Muscle of leg (tissue), 11 donors: ENCODE results near the gene CNPY1. TPM values are rescaled to one million over a fixed set of nuclear protein-coding genes. Genes with fewer than 3 reads are reported as not detected.

Experiments used
- DNase-seq: peaks from one replicate; pipeline ENCODE4 v3.0.0; 2013
- H3K27ac ChIP-seq: one replicate; pipeline ENCODE4 v1.5.1; 2013; ENCODE audit warnings: mild to moderate bottlenecking, low read length, control low read depth
- H3K27me3 ChIP-seq: one replicate; pipeline ENCODE4 v1.6.1; 2013; ENCODE audit warnings: low read length; ENCODE audit not compliant: control insufficient read depth, insufficient read depth
- H3K36me3 ChIP-seq: one replicate; pipeline ENCODE4 v1.6.1; 2013; ENCODE audit warnings: low read length; ENCODE audit not compliant: control insufficient read depth, insufficient read depth
- H3K4me1 ChIP-seq: one replicate; pipeline ENCODE4 v1.6.1; 2013; ENCODE audit warnings: low read length; ENCODE audit not compliant: control insufficient read depth, insufficient read depth
- H3K4me3 ChIP-seq: one replicate; pipeline ENCODE4 v1.5.1; 2013; ENCODE audit warnings: low read length, control low read depth
- H3K9me3 ChIP-seq: replicated peaks from 2 replicates; pipeline ENCODE4 v1.6.1; 2013; ENCODE audit warnings: low read depth, low read length; ENCODE audit not compliant: control insufficient read depth
- WGBS: methylation state at CpG from one replicate; pipeline ENCODE4 v1.1.5; 2013; ENCODE audit warnings: missing lambda C conversion rate; ENCODE audit not compliant: insufficient coverage; 5-methylcytosine and 5-hydroxymethylcytosine counted together
- polyA plus RNA-seq, 8 donors: library from polyadenylated mRNA; unstranded; fragments of 120-200 nt; gene quantifications; one replicate each; pipeline versions ENCODE4 v1.2.1 to v1.2.3, GENCODE V29; 2013; ENCODE audit warnings: inconsistent platforms in 1 of 8, low replicate concordance in 1 of 8; ENCODE audit not compliant: insufficient read length in 8 of 8, insufficient read depth in 1 of 8
- total RNA-seq: library from RNA; stranded (reverse); fragments of 120-200 nt; gene quantifications from one replicate; pipeline ENCODE4 v1.2.4, GENCODE V29; 2013

CNPY1 gene
- total and polyA plus RNA-seq, 9 donors: 0.11 to 0.44 (median 0.18) TPM; not detected in 6

DNA sequence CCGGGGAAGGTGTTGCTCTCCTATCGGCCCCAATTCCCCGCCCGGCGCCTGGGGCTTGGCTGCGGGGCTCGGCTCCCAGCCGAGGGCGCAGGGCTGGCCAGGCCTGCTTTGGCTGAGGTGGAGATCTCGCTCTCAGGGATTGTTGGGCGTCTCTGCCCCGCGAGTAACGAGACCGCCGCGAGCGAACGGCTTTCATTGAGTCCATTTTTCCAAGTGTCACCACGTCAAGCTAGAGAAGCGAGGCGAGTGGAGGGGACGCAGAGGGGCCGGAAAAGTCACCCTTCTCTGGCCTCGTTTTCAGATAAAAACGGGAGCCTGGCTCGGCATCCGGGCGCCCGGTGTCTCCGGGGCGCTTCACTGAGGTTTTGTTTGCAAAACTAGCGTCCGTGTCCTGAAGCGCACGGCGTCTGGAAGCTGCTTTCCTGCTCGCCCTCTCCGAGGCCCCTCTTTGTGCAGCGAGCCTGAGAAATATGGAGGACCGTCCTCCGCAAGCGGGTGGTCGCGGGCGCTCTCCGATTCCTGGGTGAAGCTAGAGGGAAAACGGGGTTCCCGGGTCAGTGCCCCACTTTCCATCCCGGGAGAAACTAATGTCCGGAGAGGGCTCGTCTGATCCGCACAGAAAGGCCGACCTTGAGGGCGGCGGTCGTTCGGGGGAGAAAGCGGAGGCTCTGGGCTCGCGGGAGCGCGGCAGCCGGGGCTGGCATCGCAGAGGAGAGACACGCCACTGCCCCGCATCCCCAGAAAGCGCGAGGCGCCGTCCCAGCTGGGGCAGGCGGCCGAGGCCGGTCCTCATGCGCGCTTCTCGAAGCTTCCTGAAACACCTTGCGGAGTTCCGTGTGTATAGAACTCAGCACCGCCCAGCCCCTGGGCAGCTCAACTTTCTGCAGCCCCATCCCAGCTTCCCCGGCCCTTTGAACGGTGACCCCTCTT, 91.9 kb downstream of the CNPY1 start:
- Histone ChIP-seq H3K4me3 (no peak overlapping the region), H3K27ac (no peak overlapping the region), H3K9me3 (no peaks in the 10 kb centered on the region), H3K27me3 (peaks cover 91% of the 10 kb centered on the region), H3K4me1 (peaks cover 64% of the 10 kb centered on the region), H3K36me3 (no peaks in the 10 kb centered on the region)
- 3% methylated on average over 81 of the region's 82 CpGs for WGBS
- DNase-seq: no peak

DNA sequence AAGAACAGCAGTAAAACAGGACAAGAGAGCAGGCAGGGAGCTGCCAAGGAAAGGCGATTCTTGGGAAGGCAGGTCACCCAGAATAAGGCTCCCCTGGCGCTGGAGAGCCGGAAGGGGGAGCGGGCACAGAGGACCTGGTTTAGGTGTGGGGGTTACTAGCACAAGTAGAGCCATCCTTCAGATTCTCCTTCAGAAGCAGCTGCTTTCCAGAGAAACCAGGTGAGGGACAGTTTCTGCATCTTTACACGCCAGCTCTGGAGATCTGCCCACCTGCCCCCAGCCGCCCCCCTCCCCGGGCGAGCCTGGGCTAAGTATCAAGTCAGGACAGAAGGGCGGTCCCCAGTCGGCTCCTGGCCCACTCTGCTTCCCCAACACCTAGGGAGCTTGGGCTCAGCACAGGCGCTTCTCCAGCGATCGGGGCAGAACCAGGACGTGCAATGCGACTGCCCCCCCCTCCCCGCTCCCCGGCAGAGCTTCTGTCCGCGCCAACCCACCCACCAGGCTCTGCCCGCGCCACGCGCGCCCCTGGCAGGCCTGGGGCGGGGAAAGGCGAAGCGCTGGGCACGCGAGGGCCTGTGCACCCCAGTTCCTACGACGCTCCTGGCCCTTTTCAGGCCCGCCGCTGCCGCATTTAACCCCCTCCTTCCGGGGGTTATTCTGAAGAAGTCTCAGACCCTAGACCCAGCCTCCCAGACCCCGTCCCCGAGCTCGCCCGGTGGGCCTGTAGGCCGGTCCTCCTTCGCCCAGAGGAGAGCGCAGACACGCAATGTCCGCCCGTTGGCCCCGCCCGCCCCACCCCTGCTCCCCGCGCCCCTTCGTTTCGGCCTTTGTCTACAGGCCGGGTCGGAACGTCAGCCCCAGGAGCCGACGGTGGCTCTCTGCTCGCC, 92.8 kb downstream of the CNPY1 start:
- Histone ChIP-seq H3K27ac (no peak overlapping the region), H3K27me3 (peaks cover 92% of the 10 kb centered on the region), H3K9me3 (no peaks in the 10 kb centered on the region), H3K4me1 (peaks cover 71% of the 10 kb centered on the region), H3K36me3 (no peaks in the 10 kb centered on the region), H3K4me3 (no peak overlapping the region)
- 3% methylated on average over 47 of the region's 57 CpGs for WGBS
- no peak for DNase-seq

DNA sequence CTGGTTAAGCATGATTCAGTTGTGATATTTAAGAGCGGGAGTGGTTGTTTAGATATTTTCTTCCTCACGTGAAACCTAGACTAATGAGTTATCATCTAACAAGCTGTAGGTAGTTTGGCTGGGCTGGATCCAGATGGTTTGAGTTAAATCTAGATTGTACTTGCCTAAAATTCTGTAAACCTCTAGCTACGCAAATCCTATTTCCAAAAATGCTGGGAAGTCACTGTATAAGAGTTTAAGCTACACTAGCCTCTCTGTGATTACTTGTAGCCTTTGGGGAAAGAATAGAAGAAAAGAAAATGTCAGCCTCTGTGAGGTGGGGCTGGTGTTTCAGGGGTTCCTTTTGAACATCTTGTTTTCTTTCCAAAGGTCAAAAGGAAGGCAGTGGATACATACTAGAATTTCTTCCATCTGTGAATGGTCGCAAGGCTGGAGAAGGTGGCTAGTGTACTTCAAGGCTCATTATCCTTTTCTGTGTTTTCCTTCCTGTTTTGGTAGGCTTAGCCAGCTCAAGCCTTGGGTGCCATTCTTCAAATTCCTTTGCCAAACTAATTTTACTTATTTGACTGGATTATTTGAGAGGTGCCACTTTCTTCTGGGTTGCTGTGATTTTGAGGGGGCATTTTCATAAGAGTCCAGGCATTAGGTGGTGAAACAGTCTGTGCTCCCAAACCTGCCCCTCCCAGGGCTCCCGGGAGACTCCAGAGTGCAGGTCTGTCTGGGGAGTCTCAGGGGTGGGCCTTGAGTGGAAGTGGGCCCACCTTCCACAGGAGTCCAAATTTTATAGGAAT, 93.7 kb downstream of the CNPY1 start:
- H3K9me3 ChIP-seq: no peaks in the 10 kb centered on the region
- no peaks in the 10 kb centered on the region for H3K36me3 ChIP-seq
- H3K27me3 ChIP-seq: peaks cover 93% of the 10 kb centered on the region
- H3K4me3 ChIP-seq: no peak overlapping the region
- DNase-seq: no peak
- H3K4me1 ChIP-seq: peaks cover 71% of the 10 kb centered on the region
- no CpG with 5 or more reads among the region's 5 CpGs for WGBS
- H3K27ac ChIP-seq: no peak overlapping the region

- no peak for DNase-seq
- Histone ChIP-seq H3K36me3 (no peaks in the 10 kb centered on the region), H3K4me3 (no peak overlapping the region), H3K4me1 (peaks cover 66% of the 10 kb centered on the region), H3K9me3 (no peaks in the 10 kb centered on the region), H3K27me3 (peaks cover 94% of the 10 kb centered on the region), H3K27ac (no peak overlapping the region)
- WGBS: 0% methylated on average over 3 of the region's 9 CpGs
Observed at GRCh38 chr7:155451840-155452239, 94.5 kb downstream of the CNPY1 start.

Other genes starting within 250 kb of the CNPY1 start
- gene INSIG1, start 248.7 kb downstream of the CNPY1 start, total RNA-seq: 18.7 TPM
- gene INSIG1, start 248.7 kb downstream of the CNPY1 start, polyA plus RNA-seq: 10 to 100 TPM; 15.7 to 25.1 (median 24.1) TPM
- 0.09 TPM for gene EN2, start 88.4 kb downstream of the CNPY1 start, total RNA-seq
- gene EN2, start 88.4 kb downstream of the CNPY1 start, polyA plus RNA-seq: 1 to 10 TPM in 1 of 8 donors, under 1 TPM in 7; 0.50 to 1.2 (median 0.80) TPM
- gene RBM33, start 98.1 kb upstream of the CNPY1 start, total RNA-seq: 46.2 TPM
- gene RBM33, start 98.1 kb upstream of the CNPY1 start, polyA plus RNA-seq: 10 to 100 TPM; 18.3 to 30.7 (median 24.5) TPM